ENCODE results near the gene GDPGP1. TPM values are rescaled to one million over a fixed set of nuclear protein-coding genes. Genes with fewer than 3 reads are reported as not detected.

GDPGP1 gene
- total and polyA plus RNA-seq, 10 of the 15 experiments (the other 5 are each of a cell fraction or from before 2014, with no cell fraction given), result 0.68 to 8.9 (median 3.0) TPM

DNA sequence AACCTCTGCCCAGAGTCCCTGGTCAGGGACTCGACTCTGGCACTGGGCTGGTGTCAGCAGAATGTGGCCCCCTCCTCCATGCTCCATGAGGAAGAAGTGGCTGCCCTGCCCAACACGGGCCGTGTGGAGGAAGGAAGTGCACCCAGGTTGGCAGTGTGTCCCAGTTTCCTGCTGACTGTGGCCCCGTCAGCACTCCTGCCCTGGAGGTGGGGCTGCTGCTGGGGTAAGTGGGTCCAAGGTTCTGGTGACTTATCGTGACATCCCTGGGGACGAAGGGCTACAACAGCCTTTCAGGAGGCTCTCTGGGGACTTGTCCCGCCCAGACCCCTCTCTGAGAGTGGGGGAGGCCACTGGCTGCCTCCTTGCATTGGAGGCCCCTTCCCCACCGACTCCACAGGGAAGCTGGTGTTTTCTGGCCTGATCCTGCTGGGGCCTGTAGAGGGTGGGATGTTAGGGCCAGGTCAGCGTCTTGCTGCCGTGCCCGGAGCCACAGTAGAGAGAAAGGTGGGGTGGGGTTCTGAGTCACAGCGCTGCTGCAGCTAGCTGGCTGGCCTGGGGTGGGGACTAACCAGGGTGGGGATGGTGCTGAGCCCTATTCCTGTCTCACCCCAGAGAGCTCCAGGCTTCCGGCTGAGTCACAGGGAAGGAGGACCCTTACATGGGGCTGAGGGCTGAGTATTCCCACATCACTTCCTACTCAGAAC lies 22.4 kb upstream of the GDPGP1 start:
- ChIA-PET SMC1A (ENCODE audit: uncharacterized antibody, unreplicated experiment) (interaction anchor here (1.1 kb wide), 1 partner anchor 20 kb away, joined by 3 read pairs; no protein-coding TSS in a partner anchor), CTCF (interaction anchor here (0.6 to 1.3 kb wide), 4 partner anchors 10 to 723 kb away, joined by 3 to 4 read pairs (median 3); partner anchors contain the start of gene UNC45A), POLR2A (interaction anchor here (0.5 to 1.1 kb wide), 2 partner anchors 22 to 39 kb away, joined by 3 to 5 read pairs; partner anchors contain the start of genes CIB1 and GDPGP1), RAD21 (ENCODE audit: unreplicated experiment) (interaction anchor here (0.5 kb wide), 1 partner anchor 32 kb away, joined by 3 read pairs; no protein-coding TSS in a partner anchor)
- Histone ChIP-seq H3K9ac (ENCODE audit: control insufficient read depth, insufficient read depth, low read length) (no peak overlapping the region), H3K4me3 (no peak overlapping the region), H3K4me1 (ENCODE audit: control insufficient read depth, insufficient read depth, low read length) (peaks cover 25% of the 10 kb centered on the region), H2AFZ (ENCODE audit: control insufficient read depth, low read depth, low read length) (no peak overlapping the region), H4K20me1 (ENCODE audit: control insufficient read depth, insufficient read depth) (no peaks in the 10 kb centered on the region), H3K4me2 (ENCODE audit: control insufficient read depth, insufficient read depth) (no peak overlapping the region), H3K9me3 (replicated peaks; ENCODE audit: control insufficient read depth, insufficient read depth, low read length) (no peaks in the 10 kb centered on the region), H3K27me3 (replicated peaks in 1 of 2; ENCODE audit: control insufficient read depth in 2 of 2, insufficient read depth in 2 of 2, low read length in 1 of 2) (no peaks in the 10 kb centered on the region), H3K36me3 (ENCODE audit: control insufficient read depth in 2 of 2, insufficient read depth in 2 of 2, low read length in 1 of 2) (no peaks in the 10 kb centered on the region; a peak in 2 of 4 replicates), H3K27ac (ENCODE audit: control insufficient read depth, insufficient read depth) (no peak overlapping the region), H3K79me2 (ENCODE audit: control insufficient read depth, insufficient read depth, low read length) (no peaks in the 10 kb centered on the region; the same call in none of the 2 replicates)
- TF ChIP-seq SMC3 (IDR thresholded peaks at IDR 0.05; ENCODE audit: borderline replicate concordance, low read length) (no peak), CREM (IDR thresholded peaks at IDR 0.05; ENCODE audit: low read depth) (no peak), ZBTB4 (CRISPR knock-in tag; IDR thresholded peaks at IDR 0.05) (no peak), PAX8 (IDR thresholded peaks at IDR 0.05) (no peak), RCOR1 (conservative IDR thresholded peaks at IDR 0.05; ENCODE audit: low read depth, low read length) (no peak)
- no TSS peak for BruUV-seq (replicated peaks)
- 50% methylated on average over 13 of the region's 13 CpGs for WGBS (ENCODE audit: insufficient coverage, insufficient replicate concordance, low lambda C conversion rate, missing lambda C conversion rate)
- intact Hi-C loops (cut with micrococcal nuclease; ENCODE audit: unreplicated experiment), result no loop called here
- no peak for ATAC-seq
- no peak for FAIRE-seq
- no peak for DNase-seq (ENCODE audit: low read depth, low spot score)
- in situ Hi-C loops (cut with MboI), result no loop called here
